Hepatic stellate cell (primary cell): ENCODE data around the gene DNAJB2.
A peak's percentile ranks its signal among the peaks of the same experiment; 100 is the strongest.
"Not testable (repeated sequence)": the region's sequence is repeated elsewhere in the genome, so short reads cannot be mapped to it uniquely, and the experiment has no call there.

Experiments used
- DNase-seq: peaks from one replicate; pipeline ENCODE4 v3.0.0; 2011; ENCODE audit warnings: low spot score

DNAJB2 gene

GRCh38 chr2:219302412-219302968, 23.3 kb downstream of the DNAJB2 start:
- no peak for DNase-seq

GRCh38 chr2:219304223-219304622, 25.1 kb downstream of the DNAJB2 start:
- no peak for DNase-seq

GRCh38 chr2:219306047-219306446, 26.9 kb downstream of the DNAJB2 start:
- no peak for DNase-seq

GRCh38 chr2:219308142-219309101, 29.3 kb downstream of the DNAJB2 start:
- peak; percentile 79 for DNase-seq

- no peak for DNase-seq
These were observed 30.1 kb downstream of the DNAJB2 start, which contains the start of gene PTPRN for GRCh38 chr2:219309278-219309677. TSS of gene PTPRN (minus strand) at chr2:219309401. CDS start at chr2:219309332, 69 bp downstream.

- DNase-seq = not testable (repeated sequence)
These were observed 33.6 kb downstream of the DNAJB2 start for GRCh38 chr2:219312683-219313263.

GRCh38 chr2:219314804-219315468, 35.8 kb downstream of the DNAJB2 start:
- DNase-seq = no peak

GRCh38 chr2:219323434-219323833, 44.3 kb downstream of the DNAJB2 start:
- no peak for DNase-seq

GRCh38 chr2:219325136-219325535, 46.0 kb downstream of the DNAJB2 start:
- DNase-seq = no peak

- no peak for DNase-seq
These were observed 46.6 kb downstream of the DNAJB2 start for GRCh38 chr2:219325657-219326315.

- no peak for DNase-seq
These were observed 48.6 kb downstream of the DNAJB2 start for GRCh38 chr2:219327719-219328118.

- DNase-seq = peak; percentile 33
These were observed 52.5 kb downstream of the DNAJB2 start for GRCh38 chr2:219331560-219332213.

GRCh38 chr2:219332542-219332941, 53.4 kb downstream of the DNAJB2 start, which contains the start of gene RESP18:
TSS of gene RESP18 (minus strand) at chr2:219332744.
- no peak for DNase-seq

GRCh38 chr2:219334076-219334475, 54.9 kb downstream of the DNAJB2 start:
- no peak for DNase-seq

GRCh38 chr2:219335373-219335786, 56.2 kb downstream of the DNAJB2 start:
- DNase-seq = no peak
